GM12801 (cell line): ENCODE measurements around the gene ATXN7L3.

Source experiments
- TF ChIP-seq, protein P1 (sequence below): IDR thresholded peaks from one replicate; pipeline ENCODE4 v1.5.1; 2011; ENCODE audit warnings: control low read depth; ENCODE audit not compliant: insufficient read length; ENCODE audit errors: extremely low read depth

Gene ATXN7L3

DNA sequence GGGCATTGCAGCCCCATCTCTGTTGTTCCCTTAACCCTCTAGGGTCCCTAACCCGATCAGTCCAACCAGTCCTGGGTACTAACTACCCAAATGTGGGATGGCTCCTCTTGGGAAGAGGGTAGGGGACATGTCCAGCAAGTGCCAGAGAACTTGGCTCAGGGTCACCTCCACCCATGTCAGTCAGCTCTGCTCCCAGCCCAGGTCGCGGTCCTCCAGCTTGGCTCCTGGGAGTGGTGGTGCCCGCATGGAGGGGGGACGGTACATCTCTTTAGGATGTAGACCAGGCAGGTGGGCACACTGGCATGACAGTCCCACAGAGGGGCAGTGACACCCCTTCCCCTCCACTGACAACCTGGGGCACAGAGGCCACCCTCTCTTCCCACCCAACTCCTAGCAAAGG is 6.9 kb downstream of the ATXN7L3 start:
- TF ChIP-seq, protein P1, sequence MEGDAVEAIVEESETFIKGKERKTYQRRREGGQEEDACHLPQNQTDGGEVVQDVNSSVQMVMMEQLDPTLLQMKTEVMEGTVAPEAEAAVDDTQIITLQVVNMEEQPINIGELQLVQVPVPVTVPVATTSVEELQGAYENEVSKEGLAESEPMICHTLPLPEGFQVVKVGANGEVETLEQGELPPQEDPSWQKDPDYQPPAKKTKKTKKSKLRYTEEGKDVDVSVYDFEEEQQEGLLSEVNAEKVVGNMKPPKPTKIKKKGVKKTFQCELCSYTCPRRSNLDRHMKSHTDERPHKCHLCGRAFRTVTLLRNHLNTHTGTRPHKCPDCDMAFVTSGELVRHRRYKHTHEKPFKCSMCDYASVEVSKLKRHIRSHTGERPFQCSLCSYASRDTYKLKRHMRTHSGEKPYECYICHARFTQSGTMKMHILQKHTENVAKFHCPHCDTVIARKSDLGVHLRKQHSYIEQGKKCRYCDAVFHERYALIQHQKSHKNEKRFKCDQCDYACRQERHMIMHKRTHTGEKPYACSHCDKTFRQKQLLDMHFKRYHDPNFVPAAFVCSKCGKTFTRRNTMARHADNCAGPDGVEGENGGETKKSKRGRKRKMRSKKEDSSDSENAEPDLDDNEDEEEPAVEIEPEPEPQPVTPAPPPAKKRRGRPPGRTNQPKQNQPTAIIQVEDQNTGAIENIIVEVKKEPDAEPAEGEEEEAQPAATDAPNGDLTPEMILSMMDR, result no peak

DNA sequence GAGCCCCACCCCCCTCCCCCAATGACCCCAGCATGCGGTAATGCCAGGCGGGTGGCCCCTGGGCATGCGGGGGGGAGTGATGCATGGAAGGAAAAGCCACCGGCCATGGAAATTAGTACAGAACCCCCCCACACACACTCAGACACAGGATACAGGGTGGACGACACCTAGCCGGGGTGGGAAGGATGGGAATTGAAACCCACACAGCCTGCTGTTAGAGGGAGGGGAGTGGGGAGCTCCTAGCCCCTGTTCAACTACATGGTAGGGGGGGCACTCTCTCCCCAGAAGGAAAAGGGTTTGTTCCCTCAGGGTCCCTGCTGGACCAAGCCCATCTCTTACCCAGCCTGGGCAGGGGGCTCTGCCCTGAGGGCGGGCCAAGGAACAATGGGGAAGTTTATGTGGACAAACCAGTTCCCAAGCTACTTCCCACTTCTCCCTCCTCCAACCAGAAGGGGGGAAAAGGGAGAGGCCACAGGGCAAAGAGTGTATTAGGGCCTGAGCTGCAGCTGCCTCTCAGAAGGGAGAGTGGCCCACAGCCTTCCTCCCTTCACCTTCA is 7.7 kb downstream of the ATXN7L3 start:
- TF ChIP-seq, protein P1, result no peak

DNA sequence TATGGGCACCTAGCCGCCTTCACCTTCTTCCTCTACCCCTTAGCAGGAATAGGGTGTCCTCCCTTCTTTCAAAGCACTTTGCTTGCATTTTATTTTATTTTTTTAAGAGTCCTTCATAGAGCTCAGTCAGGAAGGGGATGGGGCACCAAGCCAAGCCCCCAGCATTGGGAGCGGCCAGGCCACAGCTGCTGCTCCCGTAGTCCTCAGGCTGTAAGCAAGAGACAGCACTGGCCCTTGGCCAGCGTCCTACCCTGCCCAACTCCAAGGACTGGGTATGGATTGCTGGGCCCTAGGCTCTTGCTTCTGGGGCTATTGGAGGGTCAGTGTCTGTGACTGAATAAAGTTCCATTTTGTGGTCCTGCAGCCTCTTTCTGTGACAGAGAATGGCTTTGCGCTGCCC is 8.3 kb downstream of the ATXN7L3 start:
- TF ChIP-seq, protein P1, result no peak

DNA sequence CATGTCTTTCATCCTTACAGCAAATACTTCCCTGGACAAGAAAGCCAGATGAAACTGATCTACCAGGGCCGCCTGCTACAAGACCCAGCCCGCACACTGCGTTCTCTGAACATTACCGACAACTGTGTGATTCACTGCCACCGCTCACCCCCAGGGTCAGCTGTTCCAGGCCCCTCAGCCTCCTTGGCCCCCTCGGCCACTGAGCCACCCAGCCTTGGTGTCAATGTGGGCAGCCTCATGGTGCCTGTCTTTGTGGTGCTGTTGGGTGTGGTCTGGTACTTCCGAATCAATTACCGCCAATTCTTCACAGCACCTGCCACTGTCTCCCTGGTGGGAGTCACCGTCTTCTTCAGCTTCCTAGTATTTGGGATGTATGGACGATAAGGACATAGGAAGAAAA is 9.2 kb downstream of the ATXN7L3 start:
- TF ChIP-seq, protein P1, result no peak

DNA sequence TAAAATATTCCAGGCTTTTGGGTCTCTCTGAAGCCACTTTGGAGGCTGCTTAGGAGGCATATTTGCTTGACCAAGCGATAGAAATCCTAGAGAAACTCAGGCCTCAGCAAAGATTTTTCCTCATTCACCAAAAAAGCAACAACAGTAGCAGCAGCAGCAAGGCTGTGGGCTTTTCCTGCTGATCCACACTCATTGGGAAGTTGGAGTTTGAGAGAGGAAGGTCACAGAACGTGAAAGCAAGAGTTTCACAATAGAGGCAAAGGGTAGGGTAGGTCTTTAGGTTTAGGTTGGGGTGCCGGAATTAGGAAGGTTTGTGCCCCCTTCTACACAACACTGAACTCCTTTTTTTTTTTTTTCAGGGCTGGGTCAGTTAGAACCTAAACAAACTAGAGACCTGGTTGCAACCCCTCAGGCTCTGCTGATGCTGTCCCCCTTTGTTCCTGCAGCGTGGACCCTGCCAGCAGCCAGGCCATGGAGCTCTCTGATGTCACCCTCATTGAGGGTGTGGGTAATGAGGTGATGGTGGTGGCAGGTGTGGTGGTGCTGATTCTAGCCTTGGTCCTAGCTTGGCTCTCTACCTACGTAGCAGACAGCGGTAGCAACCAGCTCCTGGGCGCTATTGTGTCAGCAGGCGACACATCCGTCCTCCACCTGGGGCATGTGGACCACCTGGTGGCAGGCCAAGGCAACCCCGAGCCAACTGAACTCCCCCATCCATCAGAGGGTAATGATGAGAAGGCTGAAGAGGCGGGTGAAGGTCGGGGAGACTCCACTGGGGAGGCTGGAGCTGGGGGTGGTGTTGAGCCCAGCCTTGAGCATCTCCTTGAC is 10.9 kb downstream of the ATXN7L3 start:
- TF ChIP-seq, protein P1, result no peak

DNA sequence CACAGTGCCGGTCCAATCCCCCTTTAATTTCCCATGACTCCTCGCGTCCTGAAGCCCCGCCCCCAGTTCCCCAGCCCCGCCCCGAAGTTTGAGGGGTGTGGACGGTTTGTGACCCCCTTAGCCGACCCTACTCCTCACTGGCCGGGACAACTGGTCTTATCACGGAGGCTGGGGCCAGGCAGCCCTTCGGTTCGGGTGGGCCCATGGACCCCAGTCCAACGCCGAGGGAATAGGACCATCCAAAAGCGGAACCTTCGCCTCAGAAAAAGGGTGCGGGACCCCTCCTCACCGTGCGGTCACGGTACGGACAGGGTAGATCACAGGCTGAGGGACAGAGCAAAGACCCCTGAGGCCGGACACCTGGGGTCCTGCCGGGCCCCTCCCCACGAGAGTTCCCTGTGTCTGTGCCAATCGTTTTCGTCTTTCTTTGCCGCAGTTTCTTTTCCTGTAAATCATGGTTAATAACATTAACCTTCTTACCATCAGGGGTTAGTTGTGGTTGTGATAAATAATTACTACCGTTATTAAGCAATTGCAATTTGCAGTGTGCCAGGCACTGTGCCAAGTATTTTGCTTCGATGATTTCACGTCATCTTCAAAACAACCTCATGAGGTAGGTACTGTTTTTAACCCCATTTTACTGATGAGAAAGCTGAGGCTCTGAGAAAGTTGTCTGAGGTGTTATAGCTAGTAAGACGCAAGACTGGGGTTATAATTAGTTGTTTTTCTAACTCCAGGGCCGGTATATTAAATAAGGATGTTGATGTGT is 12.4 kb downstream of the ATXN7L3 start:
- TF ChIP-seq, protein P1, result no peak
